SIG-M5 treated with dmso at 0.1 percent for 504 hours (cell line): ENCODE data around the gene PRKAR2A.
"Not testable (repeated sequence)": the region's sequence is repeated elsewhere in the genome, so short reads cannot be mapped to it uniquely, and the experiment has no call there.

ENCODE experiments used
- DNase-seq: peaks from one replicate; lab custom pipeline; 2025; ENCODE audit not compliant: unreplicated experiment; lab: John Stamatoyannopoulos, UW

Gene PRKAR2A

DNA sequence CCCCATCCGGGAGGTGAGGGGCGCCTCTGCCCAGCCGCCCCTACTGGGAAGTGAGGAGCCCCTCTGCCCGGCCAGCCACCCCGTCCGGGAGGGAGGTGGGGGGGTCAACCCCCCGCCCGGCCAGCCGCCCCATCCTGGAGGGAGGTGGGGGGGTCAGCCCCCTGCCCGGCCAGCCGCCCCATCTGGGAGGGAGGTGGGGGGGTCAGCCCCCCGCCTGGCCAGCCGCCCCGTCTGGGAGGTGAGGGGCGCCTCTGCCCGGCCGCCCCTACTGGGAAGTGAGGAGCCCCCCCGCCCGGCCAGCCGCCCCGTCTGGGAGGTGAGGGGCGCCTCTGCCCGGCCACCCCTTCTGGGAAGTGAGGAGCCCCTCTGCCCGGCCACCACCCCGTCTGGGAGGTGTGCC, 113.1 kb downstream of the PRKAR2A start:
- DNase-seq = not testable (repeated sequence)

DNA sequence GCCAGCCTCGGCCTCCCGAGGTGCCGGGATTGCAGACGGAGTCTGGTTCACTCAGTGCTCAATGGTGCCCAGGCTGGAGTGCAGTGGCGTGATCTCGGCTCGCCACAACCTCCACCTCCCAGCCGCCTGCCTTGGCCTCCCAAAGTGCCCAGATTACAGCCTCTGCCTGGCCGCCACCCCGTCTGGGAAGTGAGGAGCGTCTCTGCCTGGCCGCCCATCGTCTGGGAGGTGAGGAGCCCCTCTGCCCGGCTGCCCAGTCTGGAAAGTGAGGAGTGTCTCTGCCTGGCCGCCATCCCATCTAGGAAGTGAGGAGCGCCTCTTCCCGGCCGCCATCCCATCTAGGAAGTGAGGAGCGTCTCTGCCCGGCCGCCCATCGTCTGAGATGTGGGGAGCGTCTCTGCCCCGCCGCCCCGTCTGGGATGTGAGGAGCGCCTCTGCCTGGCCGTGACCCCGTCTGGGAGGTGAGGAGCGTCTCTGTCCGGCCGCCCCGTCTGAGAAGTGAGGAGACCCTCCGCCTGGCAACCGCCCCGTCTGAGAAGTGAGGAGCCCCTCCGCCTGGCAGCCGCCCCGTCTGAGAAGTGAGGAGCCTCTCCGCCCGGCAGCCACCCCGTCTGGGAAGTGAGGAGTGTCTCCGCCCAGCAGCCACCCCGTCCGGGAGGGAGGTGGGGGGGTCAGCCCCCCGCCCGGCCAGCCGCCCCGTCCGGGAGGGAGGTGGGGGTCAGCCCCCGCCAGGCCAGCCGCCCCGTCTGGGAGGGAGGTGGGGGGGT, 113.7 kb downstream of the PRKAR2A start:
- DNase-seq = not testable (repeated sequence)

DNA sequence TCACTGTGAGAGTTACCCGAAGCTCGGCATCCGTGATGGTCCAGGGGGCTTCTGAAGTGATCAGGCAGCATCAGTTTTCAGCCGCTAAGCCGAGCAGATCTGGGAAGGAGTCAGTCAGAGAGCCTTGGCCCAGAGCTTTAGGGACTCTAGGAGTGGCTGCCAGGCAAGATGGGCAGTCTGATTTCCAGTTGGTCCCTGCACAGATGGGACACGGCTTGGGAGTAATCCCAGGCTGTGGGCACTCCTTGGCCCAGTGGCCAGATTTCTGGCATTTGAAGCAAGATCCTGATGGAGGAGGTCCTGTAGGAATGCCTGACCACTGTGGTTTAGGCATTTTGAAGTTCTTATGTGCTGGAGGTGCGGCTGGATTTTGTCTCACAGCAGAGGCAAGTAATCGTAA, 120.2 kb downstream of the PRKAR2A start:
- no peak for DNase-seq

DNA sequence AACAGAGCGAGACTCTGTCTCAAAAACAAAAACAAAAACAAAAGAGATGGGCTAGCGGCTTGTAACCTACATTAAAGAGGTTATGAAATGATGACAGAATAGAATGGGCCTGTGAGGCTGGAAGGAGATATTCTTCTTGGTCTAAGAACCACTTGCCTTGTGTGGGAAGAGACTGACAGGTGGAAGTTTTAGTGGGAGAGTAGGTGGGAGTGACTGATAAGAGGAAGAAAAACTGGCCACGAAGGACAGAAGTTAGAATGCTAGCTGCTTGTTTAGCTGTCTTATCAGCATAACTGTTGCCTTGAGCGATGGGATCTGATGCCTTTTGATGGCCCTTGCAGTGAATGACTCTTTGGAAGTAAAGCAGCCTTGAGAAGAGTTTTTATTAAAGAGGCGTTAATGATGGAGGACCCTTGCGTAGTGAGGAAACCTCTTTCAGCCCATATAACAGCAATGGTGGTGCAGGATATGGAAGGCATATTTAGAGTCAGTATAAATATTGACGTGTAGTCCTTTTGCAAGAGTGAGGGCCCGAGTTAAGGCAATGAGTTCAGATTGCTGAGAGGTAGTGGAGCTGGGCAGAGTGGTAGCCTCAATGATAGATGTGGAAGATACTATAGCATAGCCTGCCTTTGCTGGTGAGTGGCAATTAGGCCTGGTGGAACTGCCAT, 122.4 kb downstream of the PRKAR2A start:
- not testable (repeated sequence) for DNase-seq

DNA sequence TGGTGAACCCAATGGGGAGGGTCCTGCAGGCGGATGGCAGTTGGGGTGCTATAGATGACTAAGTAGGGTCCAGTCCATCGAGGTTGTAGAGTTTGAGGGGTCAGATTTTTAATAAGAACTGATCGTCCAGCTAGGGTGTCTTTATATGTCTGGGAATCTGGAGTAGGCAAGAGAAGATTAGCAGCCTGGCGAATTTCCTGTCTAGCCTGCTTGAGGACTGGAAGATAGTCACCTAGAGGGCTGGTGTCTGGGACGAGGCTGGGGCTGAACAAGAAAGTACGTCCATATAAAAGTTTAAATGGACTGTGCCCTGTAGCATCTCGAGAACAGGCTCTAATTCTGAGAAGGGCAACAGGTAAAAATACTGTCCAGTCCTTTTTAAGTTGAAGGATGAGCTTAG, 123.9 kb downstream of the PRKAR2A start:
- DNase-seq = no peak

DNA sequence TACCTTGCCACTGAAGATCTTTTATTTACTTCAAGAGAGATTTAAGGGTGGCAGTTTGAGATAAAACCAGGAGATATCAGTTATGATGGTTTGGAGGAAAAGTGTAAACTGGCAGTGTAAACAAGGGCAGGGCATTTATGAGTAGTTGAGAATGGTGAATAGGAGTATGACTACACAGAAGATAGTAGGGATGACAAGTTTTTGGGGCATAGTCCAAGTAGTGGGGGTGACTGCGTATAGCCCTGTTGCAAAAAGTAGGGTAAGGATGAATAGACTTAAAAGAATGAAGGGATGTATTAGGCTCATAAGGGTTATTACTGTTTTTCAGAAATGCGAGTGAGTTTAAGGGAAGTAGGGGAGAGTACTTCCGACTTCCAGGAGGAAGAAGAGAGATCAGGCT, 124.4 kb downstream of the PRKAR2A start:
- not testable (repeated sequence) for DNase-seq

DNA sequence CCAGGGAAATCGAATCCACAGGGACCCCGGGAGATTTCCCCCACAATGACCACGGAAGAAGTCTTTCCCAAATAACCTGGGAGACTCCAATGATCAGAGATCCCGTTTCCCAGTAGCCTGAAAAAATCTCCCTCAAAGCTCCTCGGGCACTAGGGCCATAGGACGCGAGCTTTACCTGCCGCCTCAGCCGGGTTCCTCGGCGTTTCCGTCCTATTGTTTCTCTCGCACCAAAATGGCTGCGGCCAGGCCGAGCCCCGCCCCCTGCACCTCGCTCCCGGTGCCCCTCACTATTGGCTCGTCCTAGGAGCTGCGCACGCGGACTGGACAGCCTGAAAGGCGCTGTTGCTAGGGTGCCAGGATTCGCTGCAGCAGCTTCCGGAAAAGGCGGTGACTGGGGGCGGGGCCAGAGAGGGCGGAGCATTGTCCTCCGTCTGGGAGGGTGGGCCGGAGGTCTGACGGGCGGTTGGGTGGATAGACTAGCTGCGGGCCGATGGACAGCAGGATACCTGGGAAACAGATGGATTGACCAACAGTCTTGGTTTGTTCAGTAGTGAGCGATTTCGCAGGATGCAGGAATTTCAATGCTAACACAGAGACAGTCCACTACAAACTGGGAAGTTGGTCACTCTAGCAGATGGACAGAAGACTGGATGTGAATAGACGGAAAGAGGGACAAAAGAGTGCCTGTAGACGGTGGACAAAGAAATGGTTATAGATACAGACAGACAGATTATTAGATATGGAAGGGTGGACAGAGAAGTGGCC, 130.5 kb downstream of the PRKAR2A start, which contains the start of gene IP6K2:
Gene IP6K2 (minus strand): TSS at position 240 of the 765 bp plus-strand sequence. CDS start 21,930 bp downstream, outside the sequence.
- DNase-seq = peak; percentile 98

DNA sequence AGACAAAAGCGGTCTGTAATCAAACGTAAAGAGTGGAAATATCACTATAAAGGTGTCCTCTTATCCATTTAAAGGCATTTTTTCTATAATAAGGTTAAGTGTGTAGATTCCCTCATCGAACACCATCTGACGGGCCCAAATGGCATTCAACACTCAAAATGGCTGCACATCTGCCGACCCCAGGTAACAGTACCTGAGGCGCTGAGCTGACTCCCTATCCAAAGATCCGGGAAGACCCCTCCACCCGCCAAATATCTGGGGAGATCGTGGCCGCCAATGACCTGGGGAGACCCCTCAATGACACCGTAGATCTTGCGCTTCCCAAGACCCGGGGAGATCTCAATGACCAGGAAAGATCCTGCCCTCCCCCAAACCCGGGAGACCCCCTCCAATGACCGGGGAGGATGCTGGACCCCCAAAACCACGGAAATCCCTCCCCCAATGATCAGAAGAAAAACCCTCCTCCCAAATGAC, 131.1 kb downstream of the PRKAR2A start:
- DNase-seq = no peak

DNA sequence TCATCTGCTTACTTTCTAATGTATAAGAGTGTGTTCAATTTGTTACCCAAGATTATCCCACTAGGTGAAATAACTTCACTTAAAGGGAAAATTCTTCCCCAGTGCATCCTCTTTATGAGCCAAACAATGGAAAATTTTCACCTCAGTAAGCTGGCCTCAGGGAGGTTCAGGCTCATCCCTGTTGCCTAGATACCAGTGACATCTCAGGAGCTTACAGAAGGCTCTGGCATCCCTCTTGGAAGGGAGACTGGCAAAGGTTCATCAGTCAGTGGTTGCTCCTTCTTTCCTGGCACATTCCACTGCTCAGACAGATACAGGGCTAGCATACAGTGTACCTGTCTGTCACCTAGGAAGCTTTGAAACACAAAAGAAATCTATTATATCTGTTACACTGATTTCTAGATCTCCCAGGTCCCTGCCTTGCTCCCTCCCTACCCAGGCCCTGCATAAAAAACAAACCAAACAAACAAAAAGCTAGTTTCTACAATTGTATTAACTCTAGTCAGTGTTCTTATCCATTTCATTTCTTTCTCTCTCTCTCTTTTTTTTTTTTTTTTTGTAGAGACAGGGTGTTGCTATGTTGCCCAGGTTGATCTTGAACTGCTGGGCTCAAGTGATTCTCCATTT, 132.4 kb downstream of the PRKAR2A start:
- no peak for DNase-seq

DNA sequence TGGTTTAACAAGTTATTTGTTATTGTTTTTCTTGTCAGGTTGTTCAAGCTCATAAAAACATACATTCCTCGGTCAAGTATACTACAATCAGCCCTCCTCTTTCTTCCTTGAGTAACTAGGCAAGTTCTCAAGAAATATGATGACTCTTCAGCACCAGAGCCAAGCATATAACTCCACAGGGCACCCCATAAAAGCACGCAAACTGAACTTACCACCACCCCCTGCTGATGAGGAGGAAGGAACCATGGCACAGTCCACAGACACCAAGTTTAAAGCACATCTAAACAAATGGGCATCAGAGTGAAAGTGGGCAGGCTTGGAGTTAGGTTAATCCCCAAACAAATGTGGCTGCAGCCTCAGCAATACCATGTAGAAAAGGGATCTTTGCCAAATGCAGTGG, 135.9 kb downstream of the PRKAR2A start:
- no peak for DNase-seq

DNA sequence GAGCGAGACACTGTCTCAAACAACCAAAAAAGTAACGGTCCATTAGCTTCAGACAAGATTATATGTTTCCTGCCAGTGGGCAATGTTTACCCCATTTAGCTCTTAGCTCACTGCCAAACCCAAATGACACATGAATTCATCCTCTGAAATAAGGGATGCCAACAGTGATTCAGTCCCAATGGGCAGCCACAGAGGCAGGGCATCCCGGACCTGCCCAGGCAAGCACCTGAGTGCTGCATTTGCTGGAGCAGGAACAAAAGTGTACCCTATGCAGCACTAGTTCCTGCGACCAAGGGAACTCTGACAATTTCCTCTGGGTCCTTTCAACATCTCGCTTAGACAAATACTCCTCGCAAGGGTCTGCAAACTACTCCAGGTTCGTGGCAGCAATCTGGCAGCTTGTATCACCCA, 138.6 kb downstream of the PRKAR2A start:
- no peak for DNase-seq

DNA sequence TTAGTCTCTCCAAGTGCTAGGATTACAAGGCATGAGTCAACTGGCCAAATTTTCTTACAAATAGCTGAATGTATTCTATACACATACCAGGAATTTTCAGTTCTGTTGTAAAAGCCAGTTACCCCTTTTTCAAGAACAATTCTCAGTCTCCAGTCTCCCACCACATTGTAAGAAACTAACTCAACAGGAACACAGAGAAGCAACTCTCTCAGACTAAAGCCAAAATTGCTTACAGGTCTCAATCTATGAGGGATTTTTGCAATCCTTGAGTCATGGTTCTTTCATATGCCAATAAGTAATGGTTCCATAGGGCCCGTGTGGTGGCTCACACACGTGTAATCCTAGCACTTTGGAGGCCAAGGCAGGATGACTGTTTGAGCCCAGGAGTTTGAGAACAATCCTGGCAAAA, 139.2 kb downstream of the PRKAR2A start:
- no peak for DNase-seq

DNA sequence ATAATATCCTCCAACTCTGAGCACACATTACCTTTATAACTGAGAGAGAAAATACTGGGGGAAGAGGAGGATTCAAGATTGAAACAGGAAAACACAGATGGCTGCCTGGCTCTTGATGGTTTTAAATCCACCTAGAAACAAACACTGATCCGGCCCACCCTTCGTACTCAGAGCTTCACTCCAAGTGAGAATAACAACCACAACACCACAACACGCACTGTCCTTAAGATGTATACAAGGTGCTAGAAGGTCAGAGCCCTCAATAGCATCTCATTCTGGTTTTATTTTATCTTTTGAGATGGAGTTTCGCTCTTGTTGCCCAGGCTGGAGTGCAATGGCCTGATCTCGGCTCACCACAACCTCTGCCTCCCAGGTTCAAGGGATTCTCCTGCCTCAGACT, 140.5 kb downstream of the PRKAR2A start:
- DNase-seq = no peak

DNA sequence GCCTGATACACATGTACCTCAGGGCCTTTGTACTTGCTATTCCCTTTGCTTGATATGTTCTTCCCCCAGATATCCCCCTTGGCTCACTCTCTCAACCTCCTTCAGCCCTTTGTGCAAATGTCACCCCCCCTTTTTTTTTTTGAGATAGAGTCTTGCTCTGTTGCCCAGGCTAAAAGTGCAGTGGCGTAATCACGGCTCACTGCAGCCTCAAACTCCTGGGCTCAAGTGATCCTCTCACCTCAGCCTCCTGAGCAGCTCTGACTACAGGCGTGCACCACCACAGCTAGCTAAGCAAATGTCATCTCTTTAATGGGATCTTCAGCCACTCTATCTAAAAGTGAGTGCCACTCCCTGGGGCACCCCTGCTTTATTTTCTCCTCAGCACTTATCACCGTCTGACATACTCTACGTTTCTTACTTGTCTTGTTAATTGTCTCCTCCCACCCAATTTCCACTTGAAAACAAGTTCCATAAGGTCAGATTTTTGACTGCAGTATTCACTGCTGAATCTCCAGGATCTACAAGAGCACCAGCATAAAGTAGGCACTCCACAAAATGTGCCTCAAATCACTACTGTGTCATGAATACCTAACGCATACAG, 145.3 kb downstream of the PRKAR2A start:
- DNase-seq = no peak

DNA sequence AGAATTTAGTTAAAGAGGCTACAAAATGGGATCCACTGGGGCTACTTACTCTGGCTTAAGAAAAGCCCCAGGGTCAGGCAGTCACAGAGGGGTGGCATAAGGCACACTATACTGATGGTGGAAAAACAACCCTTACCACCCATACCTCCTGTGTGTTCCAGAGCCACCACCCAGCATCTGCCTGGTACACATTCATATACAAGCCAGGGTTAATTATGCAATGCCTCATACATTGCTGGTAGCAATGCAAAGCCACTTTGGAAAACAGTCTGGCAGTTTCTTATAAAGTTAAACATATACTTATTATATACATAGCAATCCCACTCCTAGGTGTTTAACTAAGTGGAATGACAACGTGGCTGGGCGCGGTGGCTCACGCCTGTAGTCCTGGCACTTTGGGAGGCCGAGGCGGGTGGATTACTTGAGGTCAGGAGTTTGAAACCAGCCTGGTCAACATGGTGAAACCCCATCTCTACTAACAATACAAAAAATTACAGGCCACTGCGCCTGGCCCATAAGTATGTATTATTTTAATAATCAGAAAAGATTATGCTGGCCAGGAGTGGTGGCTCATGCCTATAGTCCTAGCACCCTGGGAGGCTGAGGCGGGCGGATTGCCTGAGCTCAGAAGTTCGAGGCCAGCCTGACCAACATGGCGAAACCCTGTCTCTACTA, 146.8 kb downstream of the PRKAR2A start:
- DNase-seq = no peak

DNA sequence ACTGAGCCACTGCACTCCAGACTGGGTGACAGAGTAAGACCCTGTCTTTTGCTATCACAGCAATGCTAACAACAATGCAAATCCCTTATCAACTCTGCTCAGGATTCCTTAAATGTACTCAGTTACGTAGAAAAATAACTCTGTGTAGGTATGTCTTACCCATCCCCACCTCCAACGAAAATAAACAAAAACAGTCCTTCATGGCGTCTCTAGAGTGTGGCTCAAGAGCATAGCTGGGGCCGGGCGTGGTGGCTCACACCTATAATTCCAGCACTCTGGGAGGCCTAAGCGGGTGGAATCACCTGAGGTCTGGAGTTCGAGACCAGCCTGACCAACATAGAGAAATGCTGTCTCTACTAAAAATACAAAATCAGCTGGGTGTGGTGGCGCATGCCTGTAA, 148.8 kb downstream of the PRKAR2A start:
- DNase-seq = no peak

DNA sequence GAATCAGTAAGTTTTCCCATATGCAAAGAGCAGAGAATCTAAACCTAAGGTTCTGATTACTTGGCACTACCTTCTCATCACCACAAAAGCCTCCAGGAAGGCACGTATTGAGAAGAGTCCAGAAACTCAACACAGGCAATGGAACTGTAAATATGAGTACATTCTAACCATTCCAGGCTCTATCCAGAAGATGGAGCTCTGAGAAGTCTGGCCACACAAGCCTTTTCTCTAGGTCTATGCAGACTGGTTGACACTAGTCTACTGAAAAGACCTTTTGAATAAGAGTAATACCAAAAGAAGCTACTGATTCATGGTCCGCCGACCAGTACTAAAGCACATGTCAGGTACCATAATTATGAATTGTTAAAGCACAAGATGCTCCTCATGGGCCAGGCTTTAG, 149.7 kb downstream of the PRKAR2A start:
- DNase-seq = peak; percentile 27

DNA sequence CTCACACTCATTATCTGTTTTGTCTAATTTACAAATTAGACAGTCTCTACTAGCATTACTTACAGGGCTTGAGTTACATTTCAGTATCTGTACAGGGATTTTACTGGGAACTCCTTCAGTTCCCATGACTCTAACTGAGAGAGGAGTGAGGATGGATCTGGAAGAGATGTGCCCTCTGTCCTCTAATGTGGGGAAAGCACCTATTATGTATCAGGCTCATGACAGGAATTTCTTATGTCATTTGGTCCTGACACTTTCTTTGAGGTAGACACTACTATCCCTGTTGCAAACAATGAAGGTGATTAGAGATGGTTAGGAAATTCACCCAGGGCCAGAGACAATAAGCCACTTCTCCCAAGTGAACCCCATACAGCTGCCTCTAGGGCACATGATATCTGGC, 151.1 kb downstream of the PRKAR2A start:
- no peak for DNase-seq
